Omental fat pad (tissue), 4 donors: ENCODE measurements around the gene MYOCD. TPM values are rescaled to one million over a fixed set of nuclear protein-coding genes. Genes with fewer than 3 reads are reported as not detected.

ENCODE experiments used
- ATAC-seq: fragments of 150-250 bp; one replicate; pipeline ENCODE4 v1.9.1; 2016; ENCODE audit warnings: mild to moderate bottlenecking, moderate library complexity; ENCODE audit not compliant: low FRiP score
- DNase-seq: peaks from one replicate; pipeline ENCODE4 v3.0.0-alpha.2; 2019; ENCODE audit warnings: low spot score
- total RNA-seq, 4 donors: library from RNA; depleted of rRNA; stranded (reverse); fragments of >200 nt; gene quantifications; one replicate each; pipeline ENCODE4 v1.1.0, GENCODE V29; 2016
- TF ChIP-seq, protein P1 (sequence below), 3 donors: fragments of 450-650 bp; IDR thresholded peaks; one replicate each; pipeline ENCODE4 v1.5.1; 2016 to 2017; ENCODE audit warnings: antibody characterized with exemption in 3 of 3, mild to moderate bottlenecking in 3 of 3, moderate library complexity in 2 of 3

The MYOCD gene
- total RNA-seq, 4 donors from 2014 or later, result 0.48 to 2.8 (median 2.3) TPM

DNA sequence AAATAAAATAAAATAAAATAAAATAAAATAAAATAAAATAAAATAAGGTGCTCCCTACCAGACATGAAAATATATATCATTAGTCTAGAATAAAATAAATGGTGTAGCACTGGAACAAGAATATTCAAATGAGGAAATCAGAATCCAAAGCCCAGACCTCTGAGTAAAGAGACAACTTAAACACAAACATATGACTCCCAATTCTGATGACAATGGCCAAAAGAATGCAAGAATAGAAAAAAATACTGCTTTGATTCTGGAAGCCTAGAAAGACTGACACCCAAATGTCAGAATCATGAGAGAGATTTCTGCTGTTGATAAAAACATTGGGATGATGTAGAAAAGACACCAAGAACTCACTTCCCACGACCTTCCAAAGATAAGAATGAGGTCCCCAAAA is 27.9 kb downstream of the MYOCD start:
- DNase-seq (no peak), ATAC-seq (no peak)
- TF ChIP-seq, protein P1, sequence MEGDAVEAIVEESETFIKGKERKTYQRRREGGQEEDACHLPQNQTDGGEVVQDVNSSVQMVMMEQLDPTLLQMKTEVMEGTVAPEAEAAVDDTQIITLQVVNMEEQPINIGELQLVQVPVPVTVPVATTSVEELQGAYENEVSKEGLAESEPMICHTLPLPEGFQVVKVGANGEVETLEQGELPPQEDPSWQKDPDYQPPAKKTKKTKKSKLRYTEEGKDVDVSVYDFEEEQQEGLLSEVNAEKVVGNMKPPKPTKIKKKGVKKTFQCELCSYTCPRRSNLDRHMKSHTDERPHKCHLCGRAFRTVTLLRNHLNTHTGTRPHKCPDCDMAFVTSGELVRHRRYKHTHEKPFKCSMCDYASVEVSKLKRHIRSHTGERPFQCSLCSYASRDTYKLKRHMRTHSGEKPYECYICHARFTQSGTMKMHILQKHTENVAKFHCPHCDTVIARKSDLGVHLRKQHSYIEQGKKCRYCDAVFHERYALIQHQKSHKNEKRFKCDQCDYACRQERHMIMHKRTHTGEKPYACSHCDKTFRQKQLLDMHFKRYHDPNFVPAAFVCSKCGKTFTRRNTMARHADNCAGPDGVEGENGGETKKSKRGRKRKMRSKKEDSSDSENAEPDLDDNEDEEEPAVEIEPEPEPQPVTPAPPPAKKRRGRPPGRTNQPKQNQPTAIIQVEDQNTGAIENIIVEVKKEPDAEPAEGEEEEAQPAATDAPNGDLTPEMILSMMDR (IDR thresholded peaks at IDR 0.05), result no peak

- ATAC-seq, result no peak
- TF ChIP-seq, protein P1 (IDR thresholded peaks at IDR 0.05), result no peak
- no peak for DNase-seq
Measured at GRCh38 chr17:12706070-12706469, 40.4 kb downstream of the MYOCD start.

DNA sequence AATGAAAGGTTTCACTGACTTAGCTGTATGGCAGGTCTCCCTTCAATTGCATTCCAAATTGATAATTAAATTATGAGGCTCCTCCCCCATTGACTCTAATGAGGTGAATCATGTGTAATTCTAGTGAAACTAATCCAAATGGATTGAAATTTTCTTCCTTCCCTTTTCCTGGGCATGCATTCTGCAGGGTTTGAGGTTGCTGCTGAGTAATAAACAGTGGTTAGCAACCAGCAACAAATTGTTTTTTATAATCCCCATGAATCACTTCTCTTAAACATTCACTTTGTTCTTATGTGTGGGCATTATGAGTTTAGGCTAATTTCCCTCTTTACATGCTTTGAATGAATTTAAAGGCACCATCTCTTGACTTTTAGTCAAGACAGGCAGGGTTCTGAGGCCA is 43.4 kb downstream of the MYOCD start:
- TF ChIP-seq, protein P1 (IDR thresholded peaks at IDR 0.05), result no peak
- DNase-seq (no peak), ATAC-seq (no peak)

- DNase-seq, result no peak
- no peak for ATAC-seq
- TF ChIP-seq, protein P1 (IDR thresholded peaks at IDR 0.05), result no peak
Measured at GRCh38 chr17:12712415-12712814, 46.7 kb downstream of the MYOCD start.

GRCh38 chr17:12712941-12713340 is 47.3 kb downstream of the MYOCD start:
- ATAC-seq (no peak), DNase-seq (no peak)
- TF ChIP-seq, protein P1 (IDR thresholded peaks at IDR 0.05), result no peak

DNA sequence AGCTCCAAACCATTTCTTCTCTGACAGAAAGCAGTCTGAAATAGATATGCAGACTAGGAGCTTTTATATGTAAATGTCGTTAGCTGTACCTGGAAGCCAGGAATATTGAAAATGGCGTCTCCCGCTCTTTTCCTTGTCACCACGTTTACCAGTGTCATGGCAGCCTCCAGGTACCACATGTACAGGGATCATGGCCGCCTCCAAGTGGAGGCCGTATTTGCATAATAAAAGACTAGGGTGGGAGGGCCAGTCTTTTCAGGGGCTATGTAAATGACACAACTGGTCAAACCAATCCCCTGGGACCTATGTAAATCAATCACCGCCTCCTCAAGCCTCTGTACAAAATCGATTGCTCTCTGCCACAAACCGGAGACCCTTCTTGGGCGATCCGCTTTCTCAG is 54.3 kb downstream of the MYOCD start:
- no peak for DNase-seq
- TF ChIP-seq, protein P1 (IDR thresholded peaks at IDR 0.05), result no peak
- ATAC-seq, result no peak

- TF ChIP-seq, protein P1 (IDR thresholded peaks at IDR 0.05), result no peak
- no peak for DNase-seq
- ATAC-seq, result no peak
Measured at GRCh38 chr17:12721581-12721980, 55.9 kb downstream of the MYOCD start.
